ENCODE measurements around the gene ACTN4.

- TF ChIP-seq MXI1 (IDR thresholded peaks at IDR 0.05; ENCODE audit: borderline replicate concordance, low read depth, low read length) (no peak), NFE2L2 (IDR thresholded peaks at IDR 0.05; ENCODE audit: low read depth, low read length) (no peak), CTCF (conservative IDR thresholded peaks at IDR 0.05; ENCODE audit: low read depth, low read length) (no peak), RFX5 (IDR thresholded peaks at IDR 0.05; ENCODE audit: low read depth, low read length) (no peak), BHLHE40 (IDR thresholded peaks at IDR 0.05; ENCODE audit: low read depth, low read length) (no peak), POLR2A (IDR thresholded peaks at IDR 0.05; ENCODE audit: low read depth, low read length) (no peak), FOS (IDR thresholded peaks at IDR 0.05; ENCODE audit: low read depth, low read length) (no peak), CEBPB (IDR thresholded peaks at IDR 0.05; ENCODE audit: low read depth, low read length) (no peak)
These were observed 126.9 kb downstream of the ACTN4 start for GRCh38 chr19:38774181-38774950.

Measured in IMR-90 (cell line).